HCT116 (cell line): Measurements from ENCODE around the gene GABRE. TPM values are rescaled to one million over a fixed set of nuclear protein-coding genes. Genes with fewer than 3 reads are reported as not detected.

ENCODE experiments used
- ATAC-seq: fragments of 200-7000 bp; cut with Tn5 transposase; 2 replicates; pipeline ENCODE4 v1.9.1; 2020; ENCODE audit warnings: mild to moderate bottlenecking, moderate library complexity
- BruUV-seq: library from RNA; stranded (reverse); fragments of 400-500 nt; replicated peaks from 2 replicates; lab custom pipeline; 2021; lab: Mats Ljungman, UMichigan
- CTCF ChIA-PET: fragments of 300-600 bp; sonication (Branson Sonifier 250); formaldehyde crosslinking; loops from one replicate; lab custom pipeline; 2021; ENCODE audit warnings: antibody characterized with exemption; lab: Charles Lee
- POLR2A ChIA-PET: fragments of 300-600, 350-600 bp; sonication (Branson Sonifier 250); formaldehyde crosslinking; loops from one replicate; lab custom pipeline; 2021; ENCODE audit warnings: antibody characterized with exemption; lab: Charles Lee
- RAD21 ChIA-PET, 2 experiments: fragments of 300-600 bp; sonication (Branson Sonifier 250); formaldehyde crosslinking; loops; one replicate each; lab custom pipeline; 2023; ENCODE audit warnings: low total read pairs in 2 of 2; ENCODE audit not compliant: uncharacterized antibody in 2 of 2, unreplicated experiment in 2 of 2, low non-redundant PET in 1 of 2; lab: Charles Lee
- DNase-seq: peaks from one replicate; pipeline ENCODE4 v3.0.0-alpha.2; 2010; ENCODE audit warnings: low read depth, low spot score
- H2AFZ ChIP-seq: fragments of 200-600 bp; shearing (Covaris generic), sonication (generic); 2 replicates; pipeline ENCODE4 v1.6.1; 2017; ENCODE audit warnings: low read depth, mixed run types, mixed read lengths, antibody characterized with exemption, low read length; ENCODE audit not compliant: poor library complexity, severe bottlenecking
- H3K27ac ChIP-seq: 2 replicates; pipeline ENCODE4 v1.5.1; 2012; ENCODE audit warnings: low read depth, low read length
- H3K27me3 ChIP-seq: fragments of 200-600 bp; sonication (generic); 2 replicates; pipeline ENCODE4 v1.6.1; 2016; ENCODE audit warnings: mixed run types, low read length, mixed read lengths; ENCODE audit not compliant: insufficient read depth
- H3K36me3 ChIP-seq, 2 experiments: fragments of 200-500 bp in 1 of 2; fragments of 200-600 bp in 1 of 2; sonication (Bioruptor generic) in 1 of 2; sonication (generic) in 1 of 2; 2 replicates each; pipeline versions ENCODE4 v1.5.1 to v1.6.1; 2014 to 2016; ENCODE audit warnings: low read length in 2 of 2, inconsistent platforms in 1 of 2, mixed read lengths in 1 of 2, mixed run types in 1 of 2; ENCODE audit not compliant: insufficient read depth in 2 of 2, control insufficient read depth in 1 of 2
- H3K4me1 ChIP-seq, 2 experiments: fragments of 200-600 bp in 1 of 2; sonication (generic) in 1 of 2; 2 replicates each; pipeline versions ENCODE4 v1.5.1 to v1.6.1; 2012 to 2017; ENCODE audit warnings: low read length in 2 of 2, inconsistent platforms in 1 of 2, mild to moderate bottlenecking in 1 of 2, mixed read lengths in 1 of 2, mixed run types in 1 of 2, moderate library complexity in 1 of 2; ENCODE audit not compliant: insufficient read depth in 2 of 2, control insufficient read depth in 1 of 2
- H3K4me2 ChIP-seq: fragments of 200-600 bp; sonication (generic); 2 replicates; pipeline ENCODE4 v1.6.1; 2017; ENCODE audit warnings: mixed run types, low read length, mixed read lengths
- H3K4me3 ChIP-seq, 2 experiments: fragments of 200-600 bp in 1 of 2; sonication (generic) in 1 of 2; replicated peaks in 1 of 2; 2 replicates each; pipeline ENCODE4 v1.5.1; 2011 to 2016; ENCODE audit warnings: low read length in 2 of 2, control low read depth in 1 of 2, low read depth in 1 of 2, mild to moderate bottlenecking in 1 of 2, mixed read lengths in 1 of 2, mixed run types in 1 of 2
- H3K79me2 ChIP-seq: fragments of 200-600 bp; sonication (generic); 2 replicates; pipeline ENCODE4 v1.6.1; 2017; ENCODE audit warnings: mild to moderate bottlenecking, mixed run types, low read length, moderate library complexity, mixed read lengths; ENCODE audit not compliant: insufficient read depth
- H3K9ac ChIP-seq: fragments of 200-600 bp; sonication (generic); 2 replicates; pipeline ENCODE4 v1.6.1; 2016; ENCODE audit warnings: low read length, mixed read lengths
- H3K9me2 ChIP-seq: fragments of 200-600 bp; sonication (generic), shearing (Covaris generic); 2 replicates; pipeline ENCODE4 v1.6.1; 2017; ENCODE audit warnings: mixed run types, mild to moderate bottlenecking, moderate library complexity; ENCODE audit not compliant: insufficient read depth
- H3K9me3 ChIP-seq, 2 experiments: fragments of 200-500 bp in 1 of 2; fragments of 200-600 bp in 1 of 2; sonication (Bioruptor generic) in 1 of 2; sonication (generic) in 1 of 2; 2 replicates each; pipeline ENCODE4 v1.6.1; 2014 to 2017; ENCODE audit warnings: low read length in 2 of 2, mixed read lengths in 2 of 2, inconsistent platforms in 1 of 2, low read depth in 1 of 2, mild to moderate bottlenecking in 1 of 2, mixed run types in 1 of 2, moderate library complexity in 1 of 2; ENCODE audit not compliant: control insufficient read depth in 1 of 2, insufficient read depth in 1 of 2
- H4K20me1 ChIP-seq: fragments of 200-600 bp; sonication (generic), shearing (Covaris generic); 2 replicates; pipeline ENCODE4 v1.6.1; 2017; ENCODE audit warnings: mixed run types, mild to moderate bottlenecking, moderate library complexity; ENCODE audit not compliant: insufficient read depth
- CBX3 ChIP-seq: IDR thresholded peaks from 2 replicates; pipeline ENCODE4 v1.6.1; 2012; ENCODE audit warnings: low read depth
- ELF1 ChIP-seq: IDR thresholded peaks from 2 replicates; pipeline ENCODE4 v1.6.1; 2012; ENCODE audit warnings: low read depth, borderline replicate concordance
- EZH2phosphoT487 ChIP-seq: fragments of 200-600 bp; IDR thresholded peaks from 2 replicates; pipeline ENCODE4 v1.6.1; 2018; ENCODE audit warnings: antibody characterized with exemption, borderline replicate concordance
- FOSL1 ChIP-seq: IDR thresholded peaks from 2 replicates; pipeline ENCODE4 v1.6.1; 2012; ENCODE audit warnings: low read depth
- JUND ChIP-seq: IDR thresholded peaks from 2 replicates; pipeline ENCODE4 v1.6.1; 2012
- POLR2A ChIP-seq: IDR thresholded peaks from 2 replicates; pipeline ENCODE4 v1.7.0; 2011; ENCODE audit warnings: borderline replicate concordance; ENCODE audit not compliant: insufficient read depth, insufficient read length; ENCODE audit errors: extremely low read depth
- POLR2AphosphoS5 ChIP-seq: IDR thresholded peaks from 2 replicates; pipeline ENCODE4 v1.6.1; 2011; ENCODE audit warnings: mild to moderate bottlenecking, low read depth, low read length, moderate library complexity
- RAD21 ChIP-seq: IDR thresholded peaks from 2 replicates; pipeline ENCODE4 v1.6.1; 2012; ENCODE audit warnings: low read depth, mild to moderate bottlenecking
- SIN3A ChIP-seq: IDR thresholded peaks from 2 replicates; pipeline ENCODE4 v1.6.1; 2012; ENCODE audit warnings: low read depth
- SP1 ChIP-seq: IDR thresholded peaks from 2 replicates; pipeline ENCODE4 v1.6.1; 2012; ENCODE audit warnings: low read depth
- TCF7L2 ChIP-seq: IDR thresholded peaks from 2 replicates; pipeline ENCODE4 v1.7.0; 2011; ENCODE audit warnings: borderline replicate concordance, inconsistent platforms; ENCODE audit not compliant: insufficient read depth, insufficient read length; ENCODE audit errors: extremely low read depth
- YY1 ChIP-seq: IDR thresholded peaks from 2 replicates; pipeline ENCODE4 v1.6.1; 2011; ENCODE audit warnings: low read length, low read depth, moderate library complexity, mild to moderate bottlenecking; ENCODE audit not compliant: insufficient replicate concordance; ENCODE audit errors: extremely low read depth
- ZBTB33 ChIP-seq: IDR thresholded peaks from 2 replicates; pipeline ENCODE4 v1.6.1; 2011; ENCODE audit warnings: mild to moderate bottlenecking, low read length, moderate library complexity; ENCODE audit not compliant: insufficient replicate concordance; ENCODE audit errors: extremely low read depth
- intact Hi-C: fragments of 100-400 bp; cut with micrococcal nuclease; formaldehyde crosslinking; loops from 2 replicates; pipeline ENCODE4 v1.10.0; 2022
- total RNA-seq: library from RNA; stranded (reverse); gene quantifications from one replicate; pipeline ENCODE4 v1.2.1, GENCODE V29; 2021; ENCODE audit not compliant: unreplicated experiment
- TF ChIP-seq, protein P1 (sequence below): IDR thresholded peaks from 2 replicates; pipeline ENCODE4 v1.6.1; 2012
- TF ChIP-seq, protein P2 (sequence below): IDR thresholded peaks from 2 replicates; pipeline ENCODE4 v1.6.1; 2012
- TF ChIP-seq, protein P3 (sequence below): IDR thresholded peaks from 2 replicates; pipeline ENCODE4 v1.6.1; 2012; ENCODE audit warnings: low read depth

The GABRE gene
- total RNA-seq, 1 experiment from 2014 or later, result 3.9 TPM

DNA sequence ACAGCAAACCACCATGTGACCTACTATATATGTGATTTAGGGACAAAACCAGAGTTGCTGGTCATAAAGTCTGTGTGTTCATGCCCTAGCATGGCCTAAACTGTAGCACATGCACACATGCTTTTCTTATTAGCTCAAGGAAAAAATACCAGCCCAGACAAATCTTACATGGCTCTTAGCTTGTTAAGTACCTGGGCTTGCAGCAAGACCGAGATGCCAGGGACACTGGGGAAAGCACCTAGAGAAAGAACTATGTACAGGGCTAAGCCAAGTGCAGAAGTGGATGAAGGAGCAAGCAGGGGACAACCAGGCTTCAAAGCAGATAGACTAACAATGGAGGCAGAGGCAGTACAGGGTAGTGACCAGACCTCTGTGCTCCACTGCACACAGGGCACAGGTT, 3.4 kb upstream of the GABRE start:
- POLR2A ChIA-PET, result no interaction called here
- Histone ChIP-seq H3K9ac (no peak overlapping the region), H2AFZ (no peak overlapping the region), H3K27ac (no peak overlapping the region), H3K4me2 (no peak overlapping the region), H3K36me3 (no peaks in the 10 kb centered on the region), H3K4me3 (no peak overlapping the region), H3K9me2 (no peaks in the 10 kb centered on the region), H3K79me2 (no peaks in the 10 kb centered on the region), H4K20me1 (no peaks in the 10 kb centered on the region), H3K4me1 (peaks cover 7 to 38% of the 10 kb centered on the region in 2 experiments; a peak in 3 of 4 replicates), H3K27me3 (no peaks in the 10 kb centered on the region; the same call in 1 of the 2 replicates), H3K9me3 (no peaks in the 10 kb centered on the region)
- RAD21 ChIA-PET, result no interaction called here
- BruUV-seq, result no TSS peak
- CTCF ChIA-PET, result no interaction called here
- no peak for DNase-seq
- ATAC-seq, result no peak
- TF ChIP-seq ELF1, result no peak
- no peak for TF ChIP-seq RAD21
- TF ChIP-seq FOSL1, result no peak
- no peak for TF ChIP-seq SIN3A
- no peak for TF ChIP-seq SP1
- intact Hi-C loops, result no loop called here

DNA sequence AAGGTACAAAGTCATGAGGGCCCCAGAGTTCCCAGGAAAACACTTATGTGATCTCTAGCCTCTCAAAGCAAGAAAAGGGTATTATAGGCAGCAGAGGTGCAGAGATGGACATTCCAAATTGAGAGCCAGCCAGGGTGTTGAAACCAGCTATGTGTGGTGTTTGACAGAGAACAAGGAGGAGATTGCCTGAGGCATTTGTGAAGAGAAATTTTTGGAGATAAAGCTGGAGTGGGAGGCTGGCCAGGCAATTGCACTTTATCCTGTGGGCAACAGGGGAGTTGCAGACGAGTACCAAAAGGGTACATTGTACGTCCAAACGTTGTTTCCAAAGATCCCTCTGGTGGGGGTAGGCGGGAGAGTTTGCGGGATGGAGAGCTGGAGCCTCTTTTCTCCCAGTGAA, 2.5 kb upstream of the GABRE start:
- TF ChIP-seq, protein P1, sequence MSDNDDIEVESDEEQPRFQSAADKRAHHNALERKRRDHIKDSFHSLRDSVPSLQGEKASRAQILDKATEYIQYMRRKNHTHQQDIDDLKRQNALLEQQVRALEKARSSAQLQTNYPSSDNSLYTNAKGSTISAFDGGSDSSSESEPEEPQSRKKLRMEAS, result no peak
- TF ChIP-seq, protein P2, sequence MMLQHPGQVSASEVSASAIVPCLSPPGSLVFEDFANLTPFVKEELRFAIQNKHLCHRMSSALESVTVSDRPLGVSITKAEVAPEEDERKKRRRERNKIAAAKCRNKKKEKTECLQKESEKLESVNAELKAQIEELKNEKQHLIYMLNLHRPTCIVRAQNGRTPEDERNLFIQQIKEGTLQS, result no peak
- TF ChIP-seq YY1 (no peak), POLR2A (no peak), TCF7L2 (no peak), ZBTB33 (no peak), CBX3 (no peak), POLR2AphosphoS5 (no peak), EZH2phosphoT487 (no peak), FOSL1 (no peak), JUND (no peak)
- TF ChIP-seq, protein P3, sequence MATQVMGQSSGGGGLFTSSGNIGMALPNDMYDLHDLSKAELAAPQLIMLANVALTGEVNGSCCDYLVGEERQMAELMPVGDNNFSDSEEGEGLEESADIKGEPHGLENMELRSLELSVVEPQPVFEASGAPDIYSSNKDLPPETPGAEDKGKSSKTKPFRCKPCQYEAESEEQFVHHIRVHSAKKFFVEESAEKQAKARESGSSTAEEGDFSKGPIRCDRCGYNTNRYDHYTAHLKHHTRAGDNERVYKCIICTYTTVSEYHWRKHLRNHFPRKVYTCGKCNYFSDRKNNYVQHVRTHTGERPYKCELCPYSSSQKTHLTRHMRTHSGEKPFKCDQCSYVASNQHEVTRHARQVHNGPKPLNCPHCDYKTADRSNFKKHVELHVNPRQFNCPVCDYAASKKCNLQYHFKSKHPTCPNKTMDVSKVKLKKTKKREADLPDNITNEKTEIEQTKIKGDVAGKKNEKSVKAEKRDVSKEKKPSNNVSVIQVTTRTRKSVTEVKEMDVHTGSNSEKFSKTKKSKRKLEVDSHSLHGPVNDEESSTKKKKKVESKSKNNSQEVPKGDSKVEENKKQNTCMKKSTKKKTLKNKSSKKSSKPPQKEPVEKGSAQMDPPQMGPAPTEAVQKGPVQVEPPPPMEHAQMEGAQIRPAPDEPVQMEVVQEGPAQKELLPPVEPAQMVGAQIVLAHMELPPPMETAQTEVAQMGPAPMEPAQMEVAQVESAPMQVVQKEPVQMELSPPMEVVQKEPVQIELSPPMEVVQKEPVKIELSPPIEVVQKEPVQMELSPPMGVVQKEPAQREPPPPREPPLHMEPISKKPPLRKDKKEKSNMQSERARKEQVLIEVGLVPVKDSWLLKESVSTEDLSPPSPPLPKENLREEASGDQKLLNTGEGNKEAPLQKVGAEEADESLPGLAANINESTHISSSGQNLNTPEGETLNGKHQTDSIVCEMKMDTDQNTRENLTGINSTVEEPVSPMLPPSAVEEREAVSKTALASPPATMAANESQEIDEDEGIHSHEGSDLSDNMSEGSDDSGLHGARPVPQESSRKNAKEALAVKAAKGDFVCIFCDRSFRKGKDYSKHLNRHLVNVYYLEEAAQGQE, result no peak
- ChIA-PET RAD21 (no interaction called here), POLR2A (no interaction called here), CTCF (no interaction called here)
- Histone ChIP-seq H3K9ac (no peak overlapping the region), H2AFZ (no peak overlapping the region), H3K4me1 (peaks cover 7 to 31% of the 10 kb centered on the region in 2 experiments; a peak in 3 of 4 replicates), H3K27me3 (no peaks in the 10 kb centered on the region; the same call in 1 of the 2 replicates), H3K4me3 (no peak overlapping the region), H3K4me2 (no peak overlapping the region), H3K9me3 (no peaks in the 10 kb centered on the region), H3K79me2 (no peaks in the 10 kb centered on the region), H3K9me2 (no peaks in the 10 kb centered on the region), H3K27ac (no peak overlapping the region), H3K36me3 (no peaks in the 10 kb centered on the region), H4K20me1 (no peaks in the 10 kb centered on the region)
- BruUV-seq, result no TSS peak
- ATAC-seq, result no peak
- intact Hi-C loops, result no loop called here
- DNase-seq, result no peak
